ENCODE results near the gene IGFBP2.

DNA sequence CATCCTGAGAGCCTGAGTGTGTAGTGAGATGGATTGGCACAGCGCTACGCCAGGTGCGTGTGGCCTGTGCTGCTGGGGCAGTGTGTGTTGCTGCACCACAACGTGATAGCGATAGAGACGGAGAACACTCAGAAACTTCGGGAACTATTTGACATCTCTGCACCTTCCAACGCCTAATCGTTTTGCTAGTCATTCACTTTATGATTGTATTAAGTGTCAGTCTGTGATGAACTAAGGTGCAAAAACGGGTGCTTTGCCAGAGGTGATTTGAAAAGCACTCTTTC, 26.0 kb upstream of the IGFBP2 start:
- no peak for TF ChIP-seq CBX2 (IDR thresholded peaks at IDR 0.05; ENCODE audit: insufficient read depth, low read length, poor library complexity, severe bottlenecking)
- no peak for TF ChIP-seq HNRNPL (IDR thresholded peaks at IDR 0.05; ENCODE audit: low read depth, low read length)
- TF ChIP-seq, protein P1, sequence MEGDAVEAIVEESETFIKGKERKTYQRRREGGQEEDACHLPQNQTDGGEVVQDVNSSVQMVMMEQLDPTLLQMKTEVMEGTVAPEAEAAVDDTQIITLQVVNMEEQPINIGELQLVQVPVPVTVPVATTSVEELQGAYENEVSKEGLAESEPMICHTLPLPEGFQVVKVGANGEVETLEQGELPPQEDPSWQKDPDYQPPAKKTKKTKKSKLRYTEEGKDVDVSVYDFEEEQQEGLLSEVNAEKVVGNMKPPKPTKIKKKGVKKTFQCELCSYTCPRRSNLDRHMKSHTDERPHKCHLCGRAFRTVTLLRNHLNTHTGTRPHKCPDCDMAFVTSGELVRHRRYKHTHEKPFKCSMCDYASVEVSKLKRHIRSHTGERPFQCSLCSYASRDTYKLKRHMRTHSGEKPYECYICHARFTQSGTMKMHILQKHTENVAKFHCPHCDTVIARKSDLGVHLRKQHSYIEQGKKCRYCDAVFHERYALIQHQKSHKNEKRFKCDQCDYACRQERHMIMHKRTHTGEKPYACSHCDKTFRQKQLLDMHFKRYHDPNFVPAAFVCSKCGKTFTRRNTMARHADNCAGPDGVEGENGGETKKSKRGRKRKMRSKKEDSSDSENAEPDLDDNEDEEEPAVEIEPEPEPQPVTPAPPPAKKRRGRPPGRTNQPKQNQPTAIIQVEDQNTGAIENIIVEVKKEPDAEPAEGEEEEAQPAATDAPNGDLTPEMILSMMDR (IDR thresholded peaks at IDR 0.05 in 2 of 3, conservative IDR thresholded peaks at IDR 0.05 in 1 of 3; ENCODE audit: insufficient read depth in 2 of 3, low read depth in 1 of 3, low read length in 3 of 3) = no peak
- no peak for TF ChIP-seq CCAR2 (IDR thresholded peaks at IDR 0.05; ENCODE audit: low read depth, low read length)
- TF ChIP-seq, protein P2, sequence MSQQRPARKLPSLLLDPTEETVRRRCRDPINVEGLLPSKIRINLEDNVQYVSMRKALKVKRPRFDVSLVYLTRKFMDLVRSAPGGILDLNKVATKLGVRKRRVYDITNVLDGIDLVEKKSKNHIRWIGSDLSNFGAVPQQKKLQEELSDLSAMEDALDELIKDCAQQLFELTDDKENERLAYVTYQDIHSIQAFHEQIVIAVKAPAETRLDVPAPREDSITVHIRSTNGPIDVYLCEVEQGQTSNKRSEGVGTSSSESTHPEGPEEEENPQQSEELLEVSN (IDR thresholded peaks at IDR 0.05; ENCODE audit: borderline replicate concordance in 1 of 2, extremely low read depth in 1 of 2, insufficient read depth in 1 of 2, insufficient read length in 1 of 2, low read depth in 1 of 2, low read length in 1 of 2, poor library complexity in 1 of 2, severe bottlenecking in 1 of 2) = no peak
- TF ChIP-seq RBBP5 (IDR thresholded peaks at IDR 0.05; ENCODE audit: borderline replicate concordance, insufficient read depth, low read length, poor library complexity, severe bottlenecking) = no peak
- no peak for TF ChIP-seq JUND (IDR thresholded peaks at IDR 0.05; ENCODE audit: borderline replicate concordance, low read depth, low read length)
- no peak for TF ChIP-seq JUND (tag; IDR thresholded peaks at IDR 0.05; ENCODE audit: borderline replicate concordance, low read depth, low read length)
